HCT116 (cell line): ENCODE results near the gene TKTL1. TPM values are rescaled to one million over a fixed set of nuclear protein-coding genes. Genes with fewer than 3 reads are reported as not detected.

Experiments
- ATAC-seq: fragments of 200-7000 bp; cut with Tn5 transposase; 2 replicates; pipeline ENCODE4 v1.9.1; 2020; ENCODE audit warnings: mild to moderate bottlenecking, moderate library complexity
- BruUV-seq: library from RNA; stranded (reverse); fragments of 400-500 nt; replicated peaks from 2 replicates; lab custom pipeline; 2021; lab: Mats Ljungman, UMichigan
- CTCF ChIA-PET: fragments of 300-600 bp; sonication (Branson Sonifier 250); formaldehyde crosslinking; loops from one replicate; lab custom pipeline; 2021; ENCODE audit warnings: antibody characterized with exemption; lab: Charles Lee
- POLR2A ChIA-PET: fragments of 300-600, 350-600 bp; sonication (Branson Sonifier 250); formaldehyde crosslinking; loops from one replicate; lab custom pipeline; 2021; ENCODE audit warnings: antibody characterized with exemption; lab: Charles Lee
- RAD21 ChIA-PET, 2 experiments: fragments of 300-600 bp; sonication (Branson Sonifier 250); formaldehyde crosslinking; loops; one replicate each; lab custom pipeline; 2023; ENCODE audit warnings: low total read pairs in 2 of 2; ENCODE audit not compliant: uncharacterized antibody in 2 of 2, unreplicated experiment in 2 of 2, low non-redundant PET in 1 of 2; lab: Charles Lee
- DNase-seq: peaks from one replicate; pipeline ENCODE4 v3.0.0-alpha.2; 2010; ENCODE audit warnings: low read depth, low spot score
- H2AFZ ChIP-seq: fragments of 200-600 bp; shearing (Covaris generic), sonication (generic); 2 replicates; pipeline ENCODE4 v1.6.1; 2017; ENCODE audit warnings: low read depth, mixed run types, mixed read lengths, antibody characterized with exemption, low read length; ENCODE audit not compliant: poor library complexity, severe bottlenecking
- H3K27ac ChIP-seq: 2 replicates; pipeline ENCODE4 v1.5.1; 2012; ENCODE audit warnings: low read depth, low read length
- H3K27me3 ChIP-seq: fragments of 200-600 bp; sonication (generic); 2 replicates; pipeline ENCODE4 v1.6.1; 2016; ENCODE audit warnings: mixed run types, low read length, mixed read lengths; ENCODE audit not compliant: insufficient read depth
- H3K36me3 ChIP-seq, 2 experiments: fragments of 200-500 bp in 1 of 2; fragments of 200-600 bp in 1 of 2; sonication (Bioruptor generic) in 1 of 2; sonication (generic) in 1 of 2; 2 replicates each; pipeline versions ENCODE4 v1.5.1 to v1.6.1; 2014 to 2016; ENCODE audit warnings: low read length in 2 of 2, inconsistent platforms in 1 of 2, mixed read lengths in 1 of 2, mixed run types in 1 of 2; ENCODE audit not compliant: insufficient read depth in 2 of 2, control insufficient read depth in 1 of 2
- H3K4me1 ChIP-seq, 2 experiments: fragments of 200-600 bp in 1 of 2; sonication (generic) in 1 of 2; 2 replicates each; pipeline versions ENCODE4 v1.5.1 to v1.6.1; 2012 to 2017; ENCODE audit warnings: low read length in 2 of 2, inconsistent platforms in 1 of 2, mild to moderate bottlenecking in 1 of 2, mixed read lengths in 1 of 2, mixed run types in 1 of 2, moderate library complexity in 1 of 2; ENCODE audit not compliant: insufficient read depth in 2 of 2, control insufficient read depth in 1 of 2
- H3K4me2 ChIP-seq: fragments of 200-600 bp; sonication (generic); 2 replicates; pipeline ENCODE4 v1.6.1; 2017; ENCODE audit warnings: mixed run types, low read length, mixed read lengths
- H3K4me3 ChIP-seq, 2 experiments: fragments of 200-600 bp in 1 of 2; sonication (generic) in 1 of 2; replicated peaks in 1 of 2; 2 replicates each; pipeline ENCODE4 v1.5.1; 2011 to 2016; ENCODE audit warnings: low read length in 2 of 2, control low read depth in 1 of 2, low read depth in 1 of 2, mild to moderate bottlenecking in 1 of 2, mixed read lengths in 1 of 2, mixed run types in 1 of 2
- H3K79me2 ChIP-seq: fragments of 200-600 bp; sonication (generic); 2 replicates; pipeline ENCODE4 v1.6.1; 2017; ENCODE audit warnings: mild to moderate bottlenecking, mixed run types, low read length, moderate library complexity, mixed read lengths; ENCODE audit not compliant: insufficient read depth
- H3K9ac ChIP-seq: fragments of 200-600 bp; sonication (generic); 2 replicates; pipeline ENCODE4 v1.6.1; 2016; ENCODE audit warnings: low read length, mixed read lengths
- H3K9me2 ChIP-seq: fragments of 200-600 bp; sonication (generic), shearing (Covaris generic); 2 replicates; pipeline ENCODE4 v1.6.1; 2017; ENCODE audit warnings: mixed run types, mild to moderate bottlenecking, moderate library complexity; ENCODE audit not compliant: insufficient read depth
- H3K9me3 ChIP-seq, 2 experiments: fragments of 200-500 bp in 1 of 2; fragments of 200-600 bp in 1 of 2; sonication (Bioruptor generic) in 1 of 2; sonication (generic) in 1 of 2; 2 replicates each; pipeline ENCODE4 v1.6.1; 2014 to 2017; ENCODE audit warnings: low read length in 2 of 2, mixed read lengths in 2 of 2, inconsistent platforms in 1 of 2, low read depth in 1 of 2, mild to moderate bottlenecking in 1 of 2, mixed run types in 1 of 2, moderate library complexity in 1 of 2; ENCODE audit not compliant: control insufficient read depth in 1 of 2, insufficient read depth in 1 of 2
- H4K20me1 ChIP-seq: fragments of 200-600 bp; sonication (generic), shearing (Covaris generic); 2 replicates; pipeline ENCODE4 v1.6.1; 2017; ENCODE audit warnings: mixed run types, mild to moderate bottlenecking, moderate library complexity; ENCODE audit not compliant: insufficient read depth
- ATF3 ChIP-seq: IDR thresholded peaks from 2 replicates; pipeline ENCODE4 v1.6.1; 2012
- CTCF ChIP-seq, 3 experiments: fragments of 200-600 bp in 1 of 3; sonication (generic) in 1 of 3; IDR thresholded peaks in 2 of 3; conservative IDR thresholded peaks in 1 of 3; 2 replicates each; pipeline ENCODE4 v1.5.1; 2012 to 2017; ENCODE audit warnings: low read depth in 2 of 3, low read length in 2 of 3, antibody characterized with exemption in 1 of 3, borderline replicate concordance in 1 of 3, control low read depth in 1 of 3, mild to moderate bottlenecking in 1 of 3, mixed read lengths in 1 of 3, mixed run types in 1 of 3, moderate library complexity in 1 of 3; ENCODE audit not compliant: insufficient read depth in 1 of 3
- EGR1 ChIP-seq: IDR thresholded peaks from 2 replicates; pipeline ENCODE4 v1.6.1; 2012; ENCODE audit warnings: low read depth
- ELF1 ChIP-seq: IDR thresholded peaks from 2 replicates; pipeline ENCODE4 v1.6.1; 2012; ENCODE audit warnings: low read depth, borderline replicate concordance
- EZH2 ChIP-seq: fragments of 200-600 bp; sonication (generic); IDR thresholded peaks from 2 replicates; pipeline ENCODE4 v1.6.1; 2017; ENCODE audit warnings: antibody characterized with exemption, mixed run types
- EZH2phosphoT487 ChIP-seq: fragments of 200-600 bp; IDR thresholded peaks from 2 replicates; pipeline ENCODE4 v1.6.1; 2018; ENCODE audit warnings: antibody characterized with exemption, borderline replicate concordance
- JUND ChIP-seq: IDR thresholded peaks from 2 replicates; pipeline ENCODE4 v1.6.1; 2012
- MAX ChIP-seq: IDR thresholded peaks from 2 replicates; pipeline ENCODE4 v1.6.1; 2012
- POLR2A ChIP-seq: IDR thresholded peaks from 2 replicates; pipeline ENCODE4 v1.7.0; 2011; ENCODE audit warnings: borderline replicate concordance; ENCODE audit not compliant: insufficient read depth, insufficient read length; ENCODE audit errors: extremely low read depth
- POLR2AphosphoS5 ChIP-seq: IDR thresholded peaks from 2 replicates; pipeline ENCODE4 v1.6.1; 2011; ENCODE audit warnings: mild to moderate bottlenecking, low read depth, low read length, moderate library complexity
- RAD21 ChIP-seq: IDR thresholded peaks from 2 replicates; pipeline ENCODE4 v1.6.1; 2012; ENCODE audit warnings: low read depth, mild to moderate bottlenecking
- SP1 ChIP-seq: IDR thresholded peaks from 2 replicates; pipeline ENCODE4 v1.6.1; 2012; ENCODE audit warnings: low read depth
- SRF ChIP-seq: IDR thresholded peaks from 2 replicates; pipeline ENCODE4 v1.6.1; 2012; ENCODE audit warnings: low read depth
- TCF7L2 ChIP-seq: IDR thresholded peaks from 2 replicates; pipeline ENCODE4 v1.7.0; 2011; ENCODE audit warnings: borderline replicate concordance, inconsistent platforms; ENCODE audit not compliant: insufficient read depth, insufficient read length; ENCODE audit errors: extremely low read depth
- YY1 ChIP-seq: IDR thresholded peaks from 2 replicates; pipeline ENCODE4 v1.6.1; 2011; ENCODE audit warnings: low read length, low read depth, moderate library complexity, mild to moderate bottlenecking; ENCODE audit not compliant: insufficient replicate concordance; ENCODE audit errors: extremely low read depth
- ZFX ChIP-seq: fragments of 450-650 bp; IDR thresholded peaks from 2 replicates; pipeline ENCODE4 v1.6.1; 2017
- intact Hi-C: fragments of 100-400 bp; cut with micrococcal nuclease; formaldehyde crosslinking; loops from 2 replicates; pipeline ENCODE4 v1.10.0; 2022
- total RNA-seq: library from RNA; stranded (reverse); gene quantifications from one replicate; pipeline ENCODE4 v1.2.1, GENCODE V29; 2021; ENCODE audit not compliant: unreplicated experiment

Gene TKTL1
- total RNA-seq, 1 experiment from 2014 or later = 0.34 TPM

DNA sequence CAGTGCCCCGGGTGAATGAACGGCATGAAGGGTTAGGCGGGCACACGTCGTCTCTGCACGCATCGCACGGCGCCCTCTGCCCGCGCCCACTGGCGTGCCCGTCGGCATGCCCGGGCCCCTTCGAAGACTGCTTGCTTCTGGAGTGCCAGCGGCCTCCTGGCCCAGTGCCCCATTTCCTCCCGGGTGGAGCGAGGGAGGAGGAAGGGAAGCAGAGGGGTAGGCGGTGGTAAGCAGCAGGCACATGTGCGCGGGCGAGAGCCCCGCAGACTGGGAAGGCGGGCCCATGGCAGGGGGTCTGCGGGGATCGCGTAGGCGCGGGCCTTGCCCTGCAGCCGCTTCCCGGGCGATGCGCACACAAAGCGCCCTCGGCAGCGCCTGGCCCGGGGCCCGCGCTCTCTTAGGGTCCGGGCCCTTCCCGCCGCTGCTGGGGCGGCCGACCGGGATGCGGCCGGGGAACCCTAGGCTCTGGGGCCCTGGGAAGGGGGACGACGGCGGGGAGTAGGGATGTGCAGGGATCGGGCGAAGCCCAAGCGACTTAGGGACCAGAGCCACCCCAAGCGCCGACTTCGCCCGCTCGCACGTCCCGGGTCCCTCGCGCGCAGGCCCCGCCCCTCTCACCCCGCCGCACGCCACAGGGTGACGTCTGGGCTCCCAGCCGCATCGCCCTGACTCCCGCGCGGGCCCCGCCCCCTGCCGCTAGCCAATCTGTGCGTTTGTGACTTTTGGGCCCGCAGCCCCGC, 82.6 kb downstream of the TKTL1 start:
- Histone ChIP-seq H3K9me3 (no peaks in the 10 kb centered on the region), H3K36me3 (peaks cover 0 to 4% of the 10 kb centered on the region in 2 experiments; a peak in 2 of 4 replicates), H3K27me3 (no peaks in the 10 kb centered on the region), H3K4me3 (peak overlapping the region; percentile 43 to 60), H3K9ac (peak overlapping the region; percentile 81), H2AFZ (no peak overlapping the region), H3K79me2 (peaks cover 25% of the 10 kb centered on the region), H3K4me1 (peaks cover 12 to 50% of the 10 kb centered on the region in 2 experiments), H3K9me2 (no peaks in the 10 kb centered on the region), H4K20me1 (no peaks in the 10 kb centered on the region), H3K27ac (peak overlapping the region; percentile 98), H3K4me2 (peak overlapping the region; percentile 81)
- POLR2A ChIA-PET = interaction anchor here (1.0 to 1.3 kb wide), 2 partner anchors 7 to 9 kb away, joined by 7 to 9 read pairs; no protein-coding TSS in a partner anchor
- RAD21 ChIA-PET = no interaction called here
- TF ChIP-seq TCF7L2 (no peak), ATF3 (no peak), YY1 (no peak), ZFX (peak; percentile 73), EZH2phosphoT487 (no peak), EZH2 (no peak), ELF1 (no peak), SRF (no peak), SP1 (no peak), POLR2A (no peak), MAX (no peak), POLR2AphosphoS5 (peak; percentile 79), RAD21 (no peak), JUND (no peak), EGR1 (no peak), CTCF (IDR thresholded peaks at IDR 0.05 in 2 of 3, conservative IDR thresholded peaks at IDR 0.05 in 1 of 3; ENCODE audit: borderline replicate concordance in 1 of 3, insufficient read depth in 1 of 3, low read depth in 2 of 3, low read length in 2 of 3) (no peak)
- BruUV-seq = no TSS peak
- DNase-seq (no peak), ATAC-seq (peak; percentile 1)
- CTCF ChIA-PET = no interaction called here
- intact Hi-C loops = no loop called here
